ENCODE measurements around the gene SOX6. TPM values are rescaled to one million over a fixed set of nuclear protein-coding genes. Genes with fewer than 3 reads are reported as not detected.
"Not testable (repeated sequence)": the region's sequence is repeated elsewhere in the genome, so short reads cannot be mapped to it uniquely, and the experiment has no call there.

SOX6 gene
- total RNA-seq, 2 experiments from 2014 or later: not detected

- H3K4me1 Mint-ChIP-seq (ENCODE audit: low read depth): no peaks in the 10 kb centered on the region
- H3K27me3 Mint-ChIP-seq (ENCODE audit: low read depth): no peaks in the 10 kb centered on the region
- ChIA-PET POLR2A (no interaction called here), CTCF (no interaction called here)
- H3K9me3 Mint-ChIP-seq (ENCODE audit: insufficient read depth): peaks cover 5% of the 10 kb centered on the region
- no peak for DNase-seq
- H3K27ac Mint-ChIP-seq: no peak overlapping the region
- no peak for ATAC-seq
- no peak overlapping the region for H3K4me3 Mint-ChIP-seq
- H3K36me3 Mint-ChIP-seq (ENCODE audit: low read depth): no peaks in the 10 kb centered on the region
These were observed 207.9 kb downstream of the SOX6 start for GRCh38 chr11:16148301-16148931.

GRCh38 chr11:16146980-16147379 is 209.4 kb downstream of the SOX6 start:
- H3K9me3 Mint-ChIP-seq (ENCODE audit: insufficient read depth); H3K4me1 Mint-ChIP-seq (ENCODE audit: low read depth); H3K27ac Mint-ChIP-seq; ATAC-seq; H3K36me3 Mint-ChIP-seq (ENCODE audit: low read depth); CTCF ChIA-PET; H3K4me3 Mint-ChIP-seq; DNase-seq; H3K27me3 Mint-ChIP-seq (ENCODE audit: low read depth); POLR2A ChIA-PET: not testable (repeated sequence)

- H3K4me1 Mint-ChIP-seq (ENCODE audit: low read depth); CTCF ChIA-PET; H3K36me3 Mint-ChIP-seq (ENCODE audit: low read depth); H3K27ac Mint-ChIP-seq; H3K4me3 Mint-ChIP-seq; POLR2A ChIA-PET; H3K9me3 Mint-ChIP-seq (ENCODE audit: insufficient read depth); DNase-seq; H3K27me3 Mint-ChIP-seq (ENCODE audit: low read depth); ATAC-seq: not testable (repeated sequence)
These were observed 214.7 kb downstream of the SOX6 start for GRCh38 chr11:16141614-16142013.

- H3K36me3 Mint-ChIP-seq (ENCODE audit: low read depth); H3K4me3 Mint-ChIP-seq; ATAC-seq; H3K27me3 Mint-ChIP-seq (ENCODE audit: low read depth); H3K9me3 Mint-ChIP-seq (ENCODE audit: insufficient read depth); H3K4me1 Mint-ChIP-seq (ENCODE audit: low read depth); CTCF ChIA-PET; DNase-seq; POLR2A ChIA-PET; H3K27ac Mint-ChIP-seq: not testable (repeated sequence)
These were observed 215.2 kb downstream of the SOX6 start for GRCh38 chr11:16141162-16141561.

GRCh38 chr11:16136792-16137390 is 219.5 kb downstream of the SOX6 start:
- H3K36me3 Mint-ChIP-seq (ENCODE audit: low read depth): no peaks in the 10 kb centered on the region
- no peak overlapping the region for H3K4me3 Mint-ChIP-seq
- H3K27me3 Mint-ChIP-seq (ENCODE audit: low read depth): no peaks in the 10 kb centered on the region
- no peak overlapping the region for H3K27ac Mint-ChIP-seq
- ChIA-PET POLR2A (no interaction called here), CTCF (no interaction called here)
- H3K4me1 Mint-ChIP-seq (ENCODE audit: low read depth): no peaks in the 10 kb centered on the region
- no peak for ATAC-seq
- no peak for DNase-seq
- no peaks in the 10 kb centered on the region for H3K9me3 Mint-ChIP-seq (ENCODE audit: insufficient read depth)

- no peak overlapping the region for H3K27ac Mint-ChIP-seq
- DNase-seq: no peak
- no peaks in the 10 kb centered on the region for H3K27me3 Mint-ChIP-seq (ENCODE audit: low read depth)
- H3K4me1 Mint-ChIP-seq (ENCODE audit: low read depth): no peaks in the 10 kb centered on the region
- H3K36me3 Mint-ChIP-seq (ENCODE audit: low read depth): no peaks in the 10 kb centered on the region
- ATAC-seq: no peak
- no peaks in the 10 kb centered on the region for H3K9me3 Mint-ChIP-seq (ENCODE audit: insufficient read depth)
- POLR2A ChIA-PET: no interaction called here
- H3K4me3 Mint-ChIP-seq: no peak overlapping the region
- CTCF ChIA-PET: no interaction called here
These were observed 222.5 kb downstream of the SOX6 start for GRCh38 chr11:16133867-16134266.

GRCh38 chr11:16127732-16128131 is 228.6 kb downstream of the SOX6 start:
- Mint-ChIP-seq H3K36me3 (ENCODE audit: low read depth) (no peaks in the 10 kb centered on the region), H3K4me3 (no peak overlapping the region), H3K4me1 (ENCODE audit: low read depth) (no peaks in the 10 kb centered on the region), H3K27me3 (ENCODE audit: low read depth) (no peaks in the 10 kb centered on the region), H3K9me3 (ENCODE audit: insufficient read depth) (no peaks in the 10 kb centered on the region), H3K27ac (no peak overlapping the region)
- ATAC-seq (no peak), DNase-seq (no peak)
- ChIA-PET CTCF (no interaction called here), POLR2A (no interaction called here)

GRCh38 chr11:16126362-16126761 is 230.0 kb downstream of the SOX6 start:
- H3K36me3 Mint-ChIP-seq (ENCODE audit: low read depth): no peaks in the 10 kb centered on the region
- H3K9me3 Mint-ChIP-seq (ENCODE audit: insufficient read depth): no peaks in the 10 kb centered on the region
- ChIA-PET CTCF (no interaction called here), POLR2A (no interaction called here)
- H3K27me3 Mint-ChIP-seq (ENCODE audit: low read depth): no peaks in the 10 kb centered on the region
- no peaks in the 10 kb centered on the region for H3K4me1 Mint-ChIP-seq (ENCODE audit: low read depth)
- DNase-seq (no peak), ATAC-seq (no peak)
- no peak overlapping the region for H3K4me3 Mint-ChIP-seq
- no peak overlapping the region for H3K27ac Mint-ChIP-seq

- no peak for ATAC-seq
- no peak for DNase-seq
- ChIA-PET CTCF (no interaction called here), POLR2A (no interaction called here)
- Mint-ChIP-seq H3K27me3 (ENCODE audit: low read depth) (no peaks in the 10 kb centered on the region), H3K4me3 (no peak overlapping the region), H3K9me3 (ENCODE audit: insufficient read depth) (no peaks in the 10 kb centered on the region), H3K4me1 (ENCODE audit: low read depth) (no peaks in the 10 kb centered on the region), H3K36me3 (ENCODE audit: low read depth) (no peaks in the 10 kb centered on the region), H3K27ac (no peak overlapping the region)
These were observed 230.6 kb downstream of the SOX6 start for GRCh38 chr11:16125796-16126195.

- ATAC-seq: no peak
- H3K36me3 Mint-ChIP-seq (ENCODE audit: low read depth): no peaks in the 10 kb centered on the region
- no peak overlapping the region for H3K4me3 Mint-ChIP-seq
- no peak overlapping the region for H3K27ac Mint-ChIP-seq
- no peak for DNase-seq
- ChIA-PET POLR2A (no interaction called here), CTCF (no interaction called here)
- H3K4me1 Mint-ChIP-seq (ENCODE audit: low read depth): no peaks in the 10 kb centered on the region
- H3K9me3 Mint-ChIP-seq (ENCODE audit: insufficient read depth): no peaks in the 10 kb centered on the region
- no peaks in the 10 kb centered on the region for H3K27me3 Mint-ChIP-seq (ENCODE audit: low read depth)
These were observed 232.0 kb downstream of the SOX6 start for GRCh38 chr11:16124390-16124789.

- ChIA-PET CTCF (interaction anchor here (0.6 kb wide), 1 partner anchor 99 kb away, joined by 4 read pairs; no protein-coding TSS in a partner anchor), POLR2A (no interaction called here)
- DNase-seq: no peak
- H3K4me3 Mint-ChIP-seq: no peak overlapping the region
- no peaks in the 10 kb centered on the region for H3K36me3 Mint-ChIP-seq (ENCODE audit: low read depth)
- H3K27ac Mint-ChIP-seq: no peak overlapping the region
- no peaks in the 10 kb centered on the region for H3K9me3 Mint-ChIP-seq (ENCODE audit: insufficient read depth)
- no peaks in the 10 kb centered on the region for H3K4me1 Mint-ChIP-seq (ENCODE audit: low read depth)
- no peak for ATAC-seq
- H3K27me3 Mint-ChIP-seq (ENCODE audit: low read depth): no peaks in the 10 kb centered on the region
These were observed 234.5 kb downstream of the SOX6 start for GRCh38 chr11:16121853-16122252.

- Mint-ChIP-seq H3K4me3 (no peak overlapping the region), H3K27me3 (ENCODE audit: low read depth) (no peaks in the 10 kb centered on the region), H3K9me3 (ENCODE audit: insufficient read depth) (no peaks in the 10 kb centered on the region), H3K36me3 (ENCODE audit: low read depth) (no peaks in the 10 kb centered on the region), H3K4me1 (ENCODE audit: low read depth) (no peaks in the 10 kb centered on the region), H3K27ac (no peak overlapping the region)
- ChIA-PET CTCF (no interaction called here), POLR2A (no interaction called here)
- DNase-seq (no peak), ATAC-seq (no peak)
These were observed 236.3 kb downstream of the SOX6 start for GRCh38 chr11:16120008-16120407.
